Measurements from ENCODE around the gene C1orf146. TPM values are rescaled to one million over a fixed set of nuclear protein-coding genes. Genes with fewer than 3 reads are reported as not detected.

The C1orf146 gene
- total and polyA plus RNA-seq, 2 of the 4 experiments (the other 2 are of a cell fraction) = not detected

- in situ Hi-C loops (cut with MboI; ENCODE audit: low sequenced_read_pairs) = no loop called here
- Histone ChIP-seq H3K23ac (ENCODE audit: low read depth, low read length) (0 out of 2 replicates have a peak overlapping the region, but pooled peaks have one; percentile 30), H3K27me3 (ENCODE audit: control insufficient read depth, insufficient read depth, low read length) (no peaks in the 10 kb centered on the region), H3K27ac (ENCODE audit: insufficient read depth, low read length) (peak overlapping the region; percentile 28; the same call in 1 of the 2 replicates), H3K56ac (ENCODE audit: extremely low read depth, insufficient read depth, low read length) (no peak overlapping the region), H2AK5ac (ENCODE audit: low read depth, low read length) (peak overlapping the region; percentile 46; the same call in 1 of the 2 replicates), H2BK5ac (ENCODE audit: low read depth, low read length, poor library complexity, severe bottlenecking) (peak overlapping the region; percentile 87), H4K20me1 (ENCODE audit: insufficient read depth, low read length) (no peaks in the 10 kb centered on the region), H3K4me2 (ENCODE audit: low read depth, low read length) (peak overlapping the region; percentile 81), H2AK9ac (replicated peaks; ENCODE audit: low read depth, low read length, poor library complexity) (peak overlapping the region; percentile 32), H2BK15ac (ENCODE audit: low read depth, low read length) (peak overlapping the region; percentile 24; the same call in 1 of the 3 replicates), H3K4me3 (ENCODE audit: insufficient read depth, low read depth, low read length) (peak overlapping the region; percentile 11; the same call in 1 of the 2 replicates), H4K91ac (ENCODE audit: insufficient read depth, low read depth, low read length) (peak overlapping the region; percentile 40), H3K4me1 (ENCODE audit: control insufficient read depth, insufficient read depth, low read length) (peaks cover 3% of the 10 kb centered on the region; the same call in 1 of the 2 replicates), H3K9me3 (ENCODE audit: control insufficient read depth, insufficient read depth, low read length) (peaks cover 2% of the 10 kb centered on the region; the same call in 1 of the 2 replicates), H3K4ac (ENCODE audit: low read depth, low read length) (peak overlapping the region; percentile 63), H4K8ac (ENCODE audit: low read depth in 2 of 2, low read length in 2 of 2) (peak overlapping the region in 1 of 2 experiments; percentile 12; a peak in 2 of 4 replicates), H3K18ac (ENCODE audit: low read depth, low read length) (peak overlapping the region; percentile 78; the same call in 1 of the 2 replicates), H3K9me1 (ENCODE audit: insufficient read depth, low read length) (peaks cover 4% of the 10 kb centered on the region; the same call in 1 of the 2 replicates), H2BK20ac (ENCODE audit: low read depth, low read length) (peak overlapping the region; percentile 79), H2BK120ac (ENCODE audit: low read depth, low read length) (peak overlapping the region; percentile 58; the same call in 1 of the 2 replicates), H3K9ac (ENCODE audit: low read depth, low read length) (no peak overlapping the region), H2AFZ (replicated peaks; ENCODE audit: low read length, poor library complexity) (peak overlapping the region; percentile 25), H3K79me1 (ENCODE audit: low read depth in 1 of 2, low read length in 2 of 2) (no peaks in the 10 kb centered on the region), H4K5ac (ENCODE audit: low read depth, low read length) (peak overlapping the region; percentile 5), H3K14ac (replicated peaks; ENCODE audit: low read depth, low read length) (peak overlapping the region; percentile 65; the same call in 1 of the 2 replicates), H3K36me3 (ENCODE audit: control insufficient read depth, insufficient read depth, low read length) (no peaks in the 10 kb centered on the region)
- peak; percentile 63 for ATAC-seq (ENCODE audit: low read depth)
- dilution Hi-C loops (cut with HindIII; ENCODE audit: low sequenced_read_pairs, unreplicated experiment) = no loop called here
- intact Hi-C loops (cut with micrococcal nuclease) = no loop called here
- ChIA-PET POLR2A (ENCODE audit: unreplicated experiment) (no interaction called here), CTCF (interaction anchor here (0.6 to 0.8 kb wide), 2 partner anchors 10 to 700 kb away, joined by 3 read pairs; no protein-coding TSS in a partner anchor)
- no CpG with 5 or more reads among the region's 2 CpGs for WGBS, 2 experiments (ENCODE audit: extremely low coverage in 2 of 2, insufficient read length in 1 of 2)
- peak; percentile 64 for DNase-seq
- TF ChIP-seq, protein P1, sequence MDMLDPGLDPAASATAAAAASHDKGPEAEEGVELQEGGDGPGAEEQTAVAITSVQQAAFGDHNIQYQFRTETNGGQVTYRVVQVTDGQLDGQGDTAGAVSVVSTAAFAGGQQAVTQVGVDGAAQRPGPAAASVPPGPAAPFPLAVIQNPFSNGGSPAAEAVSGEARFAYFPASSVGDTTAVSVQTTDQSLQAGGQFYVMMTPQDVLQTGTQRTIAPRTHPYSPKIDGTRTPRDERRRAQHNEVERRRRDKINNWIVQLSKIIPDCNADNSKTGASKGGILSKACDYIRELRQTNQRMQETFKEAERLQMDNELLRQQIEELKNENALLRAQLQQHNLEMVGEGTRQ (IDR thresholded peaks at IDR 0.05; ENCODE audit: low read depth, low read length) = no peak
- TF ChIP-seq CHD1 (IDR thresholded peaks at IDR 0.05; ENCODE audit: low read depth, low read length) = no peak
- TF ChIP-seq NFE2L2 (IDR thresholded peaks at IDR 0.05; ENCODE audit: low read depth, low read length) = no peak
- 0 out of 2 replicates have a peak, but pooled peaks have one; percentile 8 for TF ChIP-seq CEBPB (IDR thresholded peaks at IDR 0.05; ENCODE audit: low read depth, low read length)
- no peak for TF ChIP-seq MAFK (IDR thresholded peaks at IDR 0.05; ENCODE audit: low read depth, low read length)
- no TSS peak for BruUV-seq (replicated peaks)
Observed at GRCh38 chr1:92210701-92211100, 7.0 kb upstream of the C1orf146 start.
